PFSK-1 (cell line): Measurements from ENCODE around the gene SEMA3A.

Experiments
- POLR2AphosphoS5 ChIP-seq: IDR thresholded peaks from 2 replicates; pipeline ENCODE4 v1.6.1; 2012; ENCODE audit warnings: low read depth, mild to moderate bottlenecking, control low read depth, low read length, moderate library complexity
- REST ChIP-seq, 2 experiments: IDR thresholded peaks; 2 replicates each; pipeline versions ENCODE4 v1.6.1 to v1.8.0; 2011 to 2012; ENCODE audit warnings: low read depth in 2 of 2, low read length in 2 of 2, control low read depth in 1 of 2, inconsistent platforms in 1 of 2, mild to moderate bottlenecking in 1 of 2, moderate library complexity in 1 of 2; ENCODE audit not compliant: insufficient read depth in 1 of 2

GRCh38 chr7:84076219-84076618, 118.4 kb downstream of the SEMA3A start:
- no peak for TF ChIP-seq POLR2AphosphoS5
- TF ChIP-seq REST (IDR thresholded peaks at IDR 0.05; ENCODE audit: insufficient read depth in 1 of 2, low read depth in 2 of 2, low read length in 2 of 2), result no peak
